Stimulated activated CD8-positive, alpha-beta memory T cell treated with anti-CD3 and anti-CD28 coated beads, Interleukin-15, amount 100 ng/mL, for 4 hours (primary cell): ENCODE data around the gene DUOXA2.
"Not testable (repeated sequence)": the region's sequence is repeated elsewhere in the genome, so short reads cannot be mapped to it uniquely, and the experiment has no call there.

Experiments used
- DNase-seq, 2 donors: peaks; one replicate each; pipeline ENCODE4 v3.0.0-alpha.2; 2020; ENCODE audit warnings: low read depth in 2 of 2

The DUOXA2 gene

DNA sequence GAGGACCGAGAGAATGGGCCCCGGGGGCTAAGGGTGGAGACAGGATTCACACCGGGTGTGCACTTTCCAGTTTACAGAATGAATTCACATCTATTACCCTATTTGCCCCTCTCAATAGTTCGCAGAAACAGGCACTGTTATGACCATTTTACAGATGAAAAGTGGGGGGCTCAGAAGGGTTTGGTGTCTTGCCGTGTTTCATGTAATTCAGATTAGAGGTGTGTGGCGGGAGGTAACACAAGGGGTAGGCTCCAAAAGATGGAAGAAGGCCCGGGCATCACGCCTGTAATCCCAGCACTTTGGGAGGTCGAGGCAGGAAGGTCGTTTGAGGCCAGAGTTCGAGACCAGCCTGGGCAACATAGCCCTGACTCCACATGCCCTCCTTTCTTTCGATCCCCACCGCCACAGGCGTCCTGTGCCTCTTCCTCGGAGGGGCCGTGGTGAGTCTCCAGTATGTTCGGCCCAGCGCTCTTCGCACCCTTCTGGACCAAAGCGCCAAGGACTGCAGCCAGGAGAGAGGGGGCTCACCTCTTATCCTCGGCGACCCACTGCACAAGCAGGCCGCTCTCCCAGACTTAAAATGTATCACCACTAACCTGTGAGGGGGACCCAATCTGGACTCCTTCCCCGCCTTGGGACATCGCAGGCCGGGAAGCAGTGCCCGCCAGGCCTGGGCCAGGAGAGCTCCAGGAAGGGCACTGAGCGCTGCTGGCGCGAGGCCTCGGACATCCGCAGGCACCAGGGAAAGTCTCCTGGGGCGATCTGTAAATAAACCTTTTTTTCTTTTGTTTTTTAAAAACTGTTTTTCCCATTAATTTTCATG is 3.4 kb downstream of the DUOXA2 start:
- DNase-seq = no peak

DNA sequence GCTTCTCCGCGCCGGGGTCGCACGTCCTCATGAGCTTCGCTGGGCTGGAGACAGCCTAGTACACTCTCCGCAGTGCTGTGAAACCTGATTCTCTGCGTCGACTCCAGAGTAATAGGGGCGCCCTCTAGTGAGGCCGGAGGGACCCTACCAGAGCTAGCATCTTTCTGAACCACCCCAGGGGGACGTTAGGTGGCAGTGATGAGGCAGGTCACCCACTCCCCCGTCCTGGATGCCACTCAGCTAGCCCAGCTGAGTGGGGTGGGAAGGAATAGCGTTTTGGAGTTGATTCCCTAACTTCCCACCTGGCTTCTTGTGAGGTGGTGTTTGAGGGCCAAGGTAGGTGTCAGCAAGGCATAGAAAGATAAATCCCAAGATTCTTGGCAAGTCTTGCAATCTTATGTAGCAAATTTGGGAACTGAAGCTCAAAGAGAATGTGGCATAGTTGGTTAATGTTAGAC is 4.0 kb downstream of the DUOXA2 start:
- peak; percentile 57 to 70 for DNase-seq

DNA sequence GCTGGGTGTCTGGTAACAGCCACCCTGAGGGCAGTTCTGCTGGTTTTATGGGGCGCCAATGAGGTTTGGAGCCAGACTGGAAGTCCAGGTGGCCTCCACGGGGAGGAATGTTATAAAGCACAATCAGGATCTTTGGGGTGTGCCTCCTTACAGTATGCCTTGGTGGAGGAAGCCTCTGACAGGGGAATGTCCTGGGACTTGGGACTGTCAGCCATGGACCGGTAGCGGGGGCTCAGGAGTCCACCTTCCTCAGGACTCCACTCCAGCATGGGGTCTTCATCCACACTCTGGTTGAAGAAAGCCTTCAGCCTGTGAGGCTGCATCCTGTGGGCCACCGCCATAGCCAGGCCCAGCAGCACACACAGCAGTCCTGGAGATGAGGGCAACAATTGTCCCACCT is 4.9 kb downstream of the DUOXA2 start:
- no peak for DNase-seq

DNA sequence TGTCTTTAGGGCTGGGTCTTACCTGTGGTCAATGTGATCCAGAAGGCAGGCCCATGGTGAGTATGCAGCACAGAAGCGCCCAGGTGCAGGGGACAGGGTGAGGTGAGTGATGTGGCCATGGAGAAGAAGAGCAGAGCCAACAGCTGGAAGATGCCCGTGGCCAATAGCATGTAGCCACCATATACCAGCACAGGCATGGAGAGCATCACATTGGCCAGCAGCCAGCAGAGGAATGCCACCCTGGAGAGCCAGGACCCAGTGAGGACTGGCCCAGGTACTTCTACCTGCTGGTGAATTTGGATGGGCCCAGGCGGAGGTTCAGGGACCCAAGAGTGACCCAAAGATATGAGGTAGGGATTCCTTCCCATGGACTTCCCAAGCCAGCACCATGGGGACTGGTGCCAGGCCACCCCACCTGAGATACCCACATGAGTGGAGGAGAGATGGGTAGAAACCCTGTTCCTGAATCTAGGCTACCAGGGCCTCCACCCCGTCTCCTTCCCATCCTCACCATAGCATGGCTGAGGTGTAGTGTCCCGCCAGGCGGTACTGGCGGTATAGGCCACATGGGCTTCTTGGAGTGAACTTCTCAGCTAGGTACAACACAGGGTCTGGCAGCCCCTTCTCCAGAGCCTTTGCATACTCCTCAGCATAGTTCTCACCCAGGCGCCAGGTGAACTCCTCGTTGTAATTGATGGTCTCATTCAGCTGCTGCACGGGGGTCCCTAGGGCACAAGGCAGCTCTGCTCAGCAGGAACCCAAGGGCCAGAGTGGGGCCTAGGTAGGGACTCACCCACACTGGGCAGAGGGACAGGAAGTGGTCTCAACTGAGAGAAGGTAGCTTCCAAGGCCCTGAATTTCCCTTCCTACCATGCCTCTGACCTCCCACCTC is 6.2 kb downstream of the DUOXA2 start:
- no peak for DNase-seq

DNA sequence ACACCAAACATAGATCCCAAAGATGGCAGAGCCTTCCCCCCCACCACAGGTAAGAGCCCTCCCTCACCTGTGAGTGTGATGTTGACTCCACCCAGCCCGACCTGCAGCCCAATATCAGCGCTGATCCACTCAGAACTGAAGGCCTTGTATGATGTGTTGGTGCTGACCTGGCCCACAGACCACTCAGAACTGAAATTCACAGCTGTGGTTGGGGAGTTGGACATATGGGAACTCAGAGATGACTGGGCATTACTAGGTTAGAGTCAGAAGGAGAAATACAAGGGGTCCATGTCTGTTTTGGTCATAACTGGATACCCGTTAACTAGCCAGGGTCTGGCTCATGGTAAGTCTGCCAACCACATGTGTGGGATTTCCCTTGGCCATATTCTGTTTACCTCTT is 6.9 kb downstream of the DUOXA2 start:
- no peak for DNase-seq

DNA sequence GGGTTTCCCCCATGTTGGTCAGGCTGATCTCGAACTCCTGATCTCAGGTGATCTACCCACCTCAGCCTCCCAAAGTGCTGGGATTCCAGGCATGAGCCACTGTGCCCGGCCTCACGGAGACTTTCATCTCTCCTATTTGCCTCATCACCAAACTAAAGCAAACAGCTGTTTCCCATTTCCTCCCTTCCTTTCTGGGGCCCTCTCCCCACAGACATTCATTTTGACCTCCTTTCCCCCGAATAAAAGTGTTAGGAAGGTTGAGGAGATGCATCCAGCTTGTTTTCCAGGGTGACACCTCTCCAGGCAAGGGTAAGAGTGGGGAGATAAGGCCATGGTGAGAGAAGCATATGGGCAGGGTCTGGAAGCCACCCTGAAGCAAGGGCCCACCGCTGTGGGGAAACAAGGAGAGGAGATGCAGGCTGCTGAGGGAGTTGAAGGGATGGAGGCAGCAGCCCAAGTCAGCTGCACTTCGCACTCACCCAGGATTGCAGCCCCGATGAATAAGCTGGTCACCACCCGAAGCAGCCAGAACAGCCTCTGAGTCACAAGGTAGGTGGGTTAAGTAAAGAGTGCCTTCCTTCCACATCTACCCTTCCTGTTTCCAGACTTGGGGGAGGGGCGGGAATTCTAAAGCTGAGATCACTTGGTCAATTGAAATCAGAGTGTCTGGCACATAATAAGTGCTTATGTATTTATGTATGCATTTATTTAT is 7.7 kb downstream of the DUOXA2 start:
- DNase-seq = no peak

DNA sequence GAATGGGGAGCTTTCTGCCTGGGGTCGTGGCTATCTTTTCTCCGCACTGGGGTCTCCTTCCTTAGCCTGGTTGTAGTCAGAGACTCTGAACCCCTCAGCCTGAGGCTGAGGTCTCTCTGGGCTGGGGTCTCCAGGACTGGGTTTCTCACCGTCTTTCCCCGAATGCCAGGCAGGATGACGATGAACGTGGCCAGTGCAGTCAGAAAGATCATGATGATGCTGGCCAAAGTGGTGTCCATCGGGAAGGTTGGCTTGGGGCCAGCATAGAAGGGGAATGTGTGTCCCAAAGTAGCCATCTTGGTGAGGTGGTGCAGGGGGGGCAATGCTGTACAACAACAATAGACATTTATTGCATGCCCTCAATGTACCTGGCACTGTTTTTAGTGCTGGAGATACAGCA is 8.6 kb downstream of the DUOXA2 start:
- no peak for DNase-seq

DNA sequence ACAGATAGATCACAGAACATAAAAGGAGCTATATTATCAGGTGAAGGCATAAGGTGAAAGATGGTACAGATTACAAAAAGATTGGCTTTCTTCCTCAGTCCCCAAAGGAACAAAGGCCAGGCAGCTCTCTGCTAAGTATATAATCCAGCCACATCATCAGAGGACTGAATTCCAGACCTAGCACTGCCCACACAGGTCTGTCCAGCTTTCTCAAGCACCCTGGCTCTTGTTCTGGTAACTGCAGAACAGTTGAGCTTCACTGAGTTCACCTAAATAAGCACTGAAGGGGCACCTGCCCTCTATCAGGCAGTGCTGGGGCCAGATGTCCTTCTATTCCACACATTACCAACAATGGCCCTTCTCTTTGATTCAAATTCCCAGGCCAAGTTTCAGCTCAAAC is 9.3 kb downstream of the DUOXA2 start:
- DNase-seq = no peak

DNA sequence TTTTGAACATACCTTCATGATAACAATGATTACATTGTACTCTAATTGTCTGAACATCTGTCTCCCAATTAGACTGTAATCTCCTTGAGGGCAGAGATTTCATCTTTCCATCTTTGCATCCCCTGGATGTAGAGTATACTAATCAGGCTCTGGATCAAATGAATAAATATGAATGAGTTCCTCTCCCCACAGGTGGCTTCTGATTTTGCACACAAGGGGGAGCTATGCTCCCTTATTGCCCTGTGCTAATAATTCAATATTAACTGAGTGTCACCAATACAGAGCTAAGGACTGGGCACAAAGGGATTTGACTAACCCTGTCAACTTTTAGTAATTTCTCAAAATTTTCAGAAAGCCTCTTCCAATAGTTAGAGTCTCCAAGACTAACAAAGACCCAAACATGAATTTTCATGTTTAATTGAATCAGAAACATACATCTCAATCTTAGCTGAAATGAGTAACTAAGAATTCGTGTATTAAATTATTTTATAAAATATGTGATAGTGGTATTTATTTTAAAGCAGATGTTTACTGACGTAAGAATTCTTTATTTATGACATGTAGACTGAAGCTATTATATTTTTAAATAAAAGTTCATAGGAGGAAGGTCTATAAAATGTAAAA is 12.5 kb downstream of the DUOXA2 start:
- DNase-seq = no peak

DNA sequence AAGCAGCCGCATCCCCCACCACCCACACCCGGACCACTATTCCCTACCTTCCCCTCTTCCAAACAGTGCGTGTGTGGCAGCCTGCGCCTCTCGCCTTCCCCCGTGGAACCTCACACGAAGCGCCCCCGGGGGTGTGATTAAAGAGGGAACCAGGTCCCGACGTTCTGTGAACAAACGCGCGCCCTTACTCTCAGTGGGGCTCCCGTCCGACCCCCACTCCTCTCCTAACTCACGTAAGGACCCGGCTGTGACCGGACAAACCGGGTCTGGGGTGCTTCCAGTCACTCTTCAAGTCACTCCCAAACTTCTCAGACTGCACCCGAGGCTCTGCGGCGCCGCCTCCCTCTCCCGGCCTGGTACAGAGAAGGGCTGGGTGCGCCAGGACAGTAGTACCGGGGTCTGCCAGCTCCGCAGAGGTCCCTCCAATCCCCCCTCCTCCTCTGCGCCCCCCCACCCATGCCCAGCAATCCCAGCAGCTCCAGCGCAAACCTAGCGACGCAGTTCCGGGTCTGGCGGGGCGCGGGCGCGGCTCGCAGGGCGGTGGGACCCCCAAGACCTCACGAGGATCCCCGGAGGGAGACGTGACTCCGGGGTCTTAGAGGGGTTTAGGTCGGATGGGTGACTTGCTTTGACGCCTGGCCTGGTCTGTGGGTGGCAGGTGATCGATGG is 15.0 kb downstream of the DUOXA2 start:
- DNase-seq = no peak

DNA sequence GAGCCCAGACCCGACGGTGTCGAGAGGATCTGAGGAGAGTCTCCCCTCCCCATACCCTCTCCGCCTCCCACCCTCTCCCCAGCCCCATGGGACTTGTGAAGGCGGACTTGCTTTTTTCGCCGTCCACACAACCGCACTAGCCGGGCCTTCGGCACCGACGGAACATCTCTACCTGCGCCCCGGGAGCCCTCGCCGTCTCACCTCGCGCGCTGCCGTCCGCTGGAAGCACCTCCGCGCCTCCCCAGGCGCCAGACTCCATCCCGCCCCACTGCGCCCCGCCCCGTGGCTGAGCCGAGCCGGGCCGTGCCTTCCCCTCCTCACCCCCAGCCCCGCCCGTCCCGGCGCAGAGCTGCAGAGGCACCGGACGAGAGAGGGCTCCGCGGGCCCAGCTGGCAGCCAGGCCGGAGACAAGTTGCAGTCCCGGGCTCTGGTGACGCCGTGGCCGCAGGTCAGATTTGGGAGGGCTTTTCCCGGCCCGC is 15.6 kb downstream of the DUOXA2 start, which contains the start of the genes DUOX1 and DUOXA1:
Gene DUOX1, plus strand, starts transcription at position 344 of the 479 bp plus-strand sequence. CDS start 1,973 bp downstream, outside the sequence.
Gene DUOXA1, minus strand, starts transcription at position 229 of the 479 bp plus-strand sequence. CDS start 6,865 bp downstream, outside the sequence.
- no peak for DNase-seq

DNA sequence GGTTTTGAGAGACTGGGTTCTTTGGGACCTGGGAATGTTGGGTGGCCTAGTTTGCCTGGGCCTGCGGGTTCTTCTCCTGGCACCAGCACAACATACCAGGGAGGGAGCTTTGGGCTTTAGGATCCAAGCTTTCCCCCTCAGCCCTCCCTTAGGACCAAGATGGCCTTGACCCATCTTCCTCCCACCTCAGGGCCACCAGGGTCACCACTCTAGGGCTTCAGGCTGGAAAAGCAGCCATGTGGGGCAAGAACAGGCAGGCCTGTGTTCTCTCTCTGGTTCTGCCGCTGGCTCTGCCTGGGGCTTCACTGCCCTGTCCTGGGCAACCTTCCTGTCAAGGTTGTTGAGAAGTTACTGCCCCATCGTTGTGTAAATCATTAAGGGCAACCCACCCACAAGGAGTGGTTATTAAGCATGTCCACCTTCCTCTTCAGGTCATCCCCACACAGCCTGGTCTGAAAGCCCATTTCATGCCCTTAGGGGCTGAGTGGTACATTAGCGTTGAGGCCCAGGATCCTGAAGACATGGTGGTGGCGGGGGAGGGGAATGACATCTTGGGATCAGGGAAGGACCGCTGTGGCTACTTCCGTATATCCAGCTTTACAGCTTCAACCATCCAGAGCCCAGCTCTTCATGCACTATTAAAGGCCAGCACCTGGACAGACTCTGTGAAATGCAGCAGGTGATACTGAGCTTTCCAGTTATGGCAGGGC is 16.3 kb downstream of the DUOXA2 start:
- DNase-seq = no peak

DNA sequence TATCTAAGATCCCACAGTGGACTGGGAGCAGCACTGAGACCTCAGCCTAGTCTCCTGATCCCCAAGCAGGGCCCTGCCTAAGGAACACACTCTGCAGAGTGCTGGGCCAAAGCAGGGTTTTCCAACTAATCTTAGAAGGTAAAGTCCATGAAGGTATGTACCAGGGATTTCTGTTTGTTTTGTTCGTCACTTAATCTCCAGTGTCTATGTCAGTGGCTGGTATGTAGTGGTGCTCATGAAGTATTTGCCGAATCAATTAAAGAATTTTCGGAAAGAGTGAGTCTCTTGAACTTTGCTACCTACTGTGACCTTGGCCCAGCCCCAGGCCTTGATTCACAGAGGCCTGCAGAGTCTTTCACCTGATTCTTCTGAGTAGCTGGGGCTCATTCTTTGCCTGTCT is 17.4 kb downstream of the DUOXA2 start:
- no peak for DNase-seq

DNA sequence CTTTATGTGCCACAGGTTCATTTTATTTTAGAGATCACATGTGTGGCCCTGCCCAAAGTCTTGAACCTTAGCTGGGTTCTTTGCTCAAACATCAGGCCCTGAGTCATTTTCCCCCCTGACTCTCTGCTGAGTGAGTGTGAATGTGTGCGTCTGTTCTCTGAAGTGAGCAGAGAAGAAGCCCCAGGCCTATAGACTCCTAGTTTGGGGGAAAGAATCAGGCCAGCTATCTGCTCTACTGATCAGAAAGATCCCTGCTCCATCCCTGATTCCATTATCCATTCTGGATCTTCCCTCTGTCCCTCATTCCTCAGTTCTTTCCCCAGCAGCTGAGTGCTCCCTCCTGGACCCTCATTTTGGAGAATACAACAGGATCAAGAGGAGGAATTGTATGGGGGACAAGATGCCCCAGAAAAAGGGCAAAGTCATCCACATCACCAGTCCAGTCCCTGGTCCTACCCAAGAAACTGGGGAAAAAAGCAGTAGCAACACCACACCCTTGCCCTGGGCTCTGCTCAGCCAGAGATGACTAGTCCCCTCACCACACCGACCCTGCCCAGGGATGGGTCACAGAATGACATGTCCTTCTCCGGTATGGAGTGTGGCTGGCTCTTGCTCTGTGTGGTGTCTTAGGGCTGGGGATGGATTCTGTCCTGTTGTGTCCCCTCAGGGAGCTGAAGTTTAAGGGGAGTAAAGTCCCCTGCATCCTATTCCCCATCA is 18.9 kb downstream of the DUOXA2 start:
- no peak for DNase-seq

DNA sequence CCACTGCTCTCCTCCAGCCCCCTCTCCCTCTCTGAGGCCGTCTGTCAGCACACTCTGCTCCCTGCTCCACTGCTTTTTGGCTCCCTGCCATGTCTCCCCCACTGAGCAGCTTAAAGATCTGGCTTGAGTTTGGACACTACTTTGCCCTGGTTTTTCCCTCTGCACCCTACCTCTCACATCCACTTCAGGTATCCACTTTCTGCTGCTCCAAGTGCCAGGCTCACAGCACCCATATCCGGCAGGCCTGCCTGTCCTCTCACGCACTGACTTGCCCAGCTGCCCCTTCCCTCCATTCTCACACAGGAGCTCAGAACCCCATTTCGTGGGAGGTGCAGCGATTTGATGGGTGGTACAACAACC is 19.4 kb downstream of the DUOXA2 start:
- no peak for DNase-seq

DNA sequence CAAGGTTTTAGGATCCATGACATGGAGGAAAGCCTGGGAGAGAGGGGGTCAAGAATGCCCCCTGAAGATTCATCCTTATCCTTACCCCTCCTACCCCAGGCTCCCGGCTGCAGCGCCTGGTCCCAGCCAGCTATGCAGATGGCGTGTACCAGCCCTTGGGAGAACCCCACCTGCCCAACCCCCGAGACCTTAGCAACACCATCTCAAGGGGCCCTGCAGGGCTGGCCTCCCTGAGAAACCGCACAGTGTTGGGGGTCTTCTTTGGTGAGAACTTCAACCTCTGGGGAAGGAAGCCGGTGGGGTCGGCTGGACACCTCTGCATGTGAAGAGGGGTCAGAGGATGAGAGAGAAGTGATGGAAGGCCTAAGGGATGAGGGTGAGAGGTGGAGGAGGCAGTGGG is 19.9 kb downstream of the DUOXA2 start:
- DNase-seq = no peak

DNA sequence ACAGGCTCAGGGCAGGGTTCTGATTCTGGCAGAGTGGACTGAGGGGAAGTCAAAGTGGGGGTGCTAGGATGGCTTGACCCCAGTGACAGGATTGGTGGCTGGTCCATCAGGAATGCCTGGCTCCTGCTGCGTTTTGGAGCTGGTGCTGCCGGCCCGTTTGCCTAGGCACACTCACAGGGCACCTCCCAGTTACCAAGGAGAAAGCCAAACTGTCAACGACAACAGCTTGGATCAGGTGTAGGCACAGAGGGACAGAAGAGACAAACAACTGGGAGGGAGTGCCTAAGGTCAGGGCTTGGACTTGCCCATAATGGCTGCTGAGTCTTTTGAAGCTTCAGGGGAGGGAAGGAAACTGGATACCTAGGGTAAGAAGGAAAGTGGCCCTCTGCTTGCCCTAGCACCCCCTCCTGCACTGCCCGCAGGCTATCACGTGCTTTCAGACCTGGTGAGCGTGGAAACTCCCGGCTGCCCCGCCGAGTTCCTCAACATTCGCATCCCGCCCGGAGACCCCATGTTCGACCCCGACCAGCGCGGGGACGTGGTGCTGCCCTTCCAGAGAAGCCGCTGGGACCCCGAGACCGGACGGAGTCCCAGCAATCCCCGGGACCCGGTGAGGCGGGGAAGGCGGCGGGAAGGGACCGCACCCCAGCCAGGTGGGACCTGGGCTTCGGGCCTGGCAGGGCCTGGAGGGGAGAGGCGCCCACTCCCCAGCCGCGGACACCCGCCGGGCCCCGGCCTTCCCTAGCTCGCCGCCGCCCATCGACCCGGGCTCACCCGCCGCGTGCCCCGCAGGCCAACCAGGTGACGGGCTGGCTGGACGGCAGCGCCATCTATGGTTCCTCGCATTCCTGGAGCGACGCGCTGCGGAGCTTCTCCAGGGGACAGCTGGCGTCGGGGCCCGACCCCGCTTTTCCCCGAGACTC is 20.8 kb downstream of the DUOXA2 start:
- no peak for DNase-seq

DNA sequence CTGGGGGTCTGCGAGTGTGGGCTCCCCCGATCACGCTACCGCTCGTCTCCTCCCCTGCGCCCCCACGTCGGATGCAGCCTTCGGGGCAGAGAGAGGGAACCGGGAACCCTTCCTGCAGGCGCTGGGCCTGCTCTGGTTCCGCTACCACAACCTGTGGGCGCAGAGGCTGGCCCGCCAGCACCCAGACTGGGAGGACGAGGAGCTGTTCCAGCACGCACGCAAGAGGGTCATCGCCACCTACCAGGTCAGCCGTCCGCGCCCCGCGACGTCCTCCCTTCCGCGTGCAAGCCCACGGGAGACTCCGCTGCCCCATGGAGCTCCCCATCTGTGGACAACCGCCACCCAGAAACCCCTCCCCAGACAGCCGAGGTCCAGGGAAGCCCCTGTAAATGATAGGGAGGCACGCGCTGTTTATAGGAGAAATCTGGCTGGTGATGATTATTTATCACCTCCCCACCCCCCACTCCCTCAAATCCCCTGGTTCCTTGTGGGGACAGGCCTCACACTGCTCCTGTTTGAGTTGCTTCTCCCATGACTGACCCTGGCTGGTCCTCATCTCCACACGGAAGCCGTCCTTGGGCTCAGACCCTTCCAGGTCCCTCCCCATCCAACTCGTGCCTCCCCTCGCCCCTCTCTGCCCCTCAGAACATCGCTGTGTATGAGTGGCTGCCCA is 21.7 kb downstream of the DUOXA2 start:
- not testable (repeated sequence) for DNase-seq
